ENCODE results near the gene ZSWIM4. TPM values are rescaled to one million over a fixed set of nuclear protein-coding genes. Genes with fewer than 3 reads are reported as not detected.

ZSWIM4 gene
- total and polyA plus RNA-seq, 2 experiments from 2014 or later, result 13.0 to 29.8 TPM

DNA sequence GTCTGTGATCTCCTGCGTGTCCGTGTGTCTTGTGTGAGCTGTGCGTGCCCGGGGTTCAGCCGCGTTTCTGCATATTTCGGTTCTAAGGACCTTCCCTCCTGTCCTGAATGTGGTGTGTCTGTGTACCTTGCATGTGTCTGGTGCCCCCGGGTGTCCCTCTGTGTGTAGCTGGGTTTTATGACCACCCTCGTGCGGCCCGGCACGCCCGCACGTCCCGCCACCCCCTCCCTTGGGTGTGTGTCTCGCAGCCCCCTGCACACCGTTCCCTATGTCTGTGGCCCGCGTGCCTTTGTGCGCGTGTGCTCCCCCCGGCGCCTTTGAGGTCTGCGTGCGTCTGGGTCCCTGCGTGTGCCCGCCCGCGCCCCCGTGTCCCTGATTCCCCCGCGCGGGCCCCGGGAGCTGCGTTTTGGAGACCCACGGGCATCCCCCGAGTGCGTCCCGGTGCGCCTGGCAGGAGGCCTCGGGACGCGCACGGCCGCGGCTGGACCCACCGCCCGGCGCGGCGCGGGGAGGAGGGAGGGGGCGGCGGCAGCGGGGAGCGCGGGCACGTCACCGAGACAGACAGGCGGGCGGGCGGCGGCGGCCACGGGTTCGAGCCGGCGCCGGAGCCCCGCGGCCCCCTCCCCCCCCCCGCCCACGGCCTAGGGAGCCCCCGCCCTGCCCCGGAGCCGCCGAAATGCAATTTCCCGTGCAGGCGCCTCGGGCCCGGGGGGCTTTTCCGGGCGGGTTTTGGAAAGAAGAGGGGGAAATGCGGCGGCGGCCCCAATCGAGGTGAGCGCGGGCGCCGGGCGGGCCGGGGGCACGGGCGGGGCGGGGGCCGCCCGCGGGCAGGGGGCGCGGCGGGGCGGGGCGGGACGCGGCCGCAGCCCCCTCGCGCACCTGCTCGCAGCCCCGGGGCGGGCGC lies 69.7 kb downstream of the ZSWIM4 start:
- peak in 1 of 2 donors; percentile 36 for DNase-seq (ENCODE audit: low read depth in 1 of 2, low spot score in 1 of 2)
- no peak overlapping the region for H3K27ac ChIP-seq
- H3K27me3 ChIP-seq, result peaks cover 28% of the 10 kb centered on the region
- TF ChIP-seq, protein P1, sequence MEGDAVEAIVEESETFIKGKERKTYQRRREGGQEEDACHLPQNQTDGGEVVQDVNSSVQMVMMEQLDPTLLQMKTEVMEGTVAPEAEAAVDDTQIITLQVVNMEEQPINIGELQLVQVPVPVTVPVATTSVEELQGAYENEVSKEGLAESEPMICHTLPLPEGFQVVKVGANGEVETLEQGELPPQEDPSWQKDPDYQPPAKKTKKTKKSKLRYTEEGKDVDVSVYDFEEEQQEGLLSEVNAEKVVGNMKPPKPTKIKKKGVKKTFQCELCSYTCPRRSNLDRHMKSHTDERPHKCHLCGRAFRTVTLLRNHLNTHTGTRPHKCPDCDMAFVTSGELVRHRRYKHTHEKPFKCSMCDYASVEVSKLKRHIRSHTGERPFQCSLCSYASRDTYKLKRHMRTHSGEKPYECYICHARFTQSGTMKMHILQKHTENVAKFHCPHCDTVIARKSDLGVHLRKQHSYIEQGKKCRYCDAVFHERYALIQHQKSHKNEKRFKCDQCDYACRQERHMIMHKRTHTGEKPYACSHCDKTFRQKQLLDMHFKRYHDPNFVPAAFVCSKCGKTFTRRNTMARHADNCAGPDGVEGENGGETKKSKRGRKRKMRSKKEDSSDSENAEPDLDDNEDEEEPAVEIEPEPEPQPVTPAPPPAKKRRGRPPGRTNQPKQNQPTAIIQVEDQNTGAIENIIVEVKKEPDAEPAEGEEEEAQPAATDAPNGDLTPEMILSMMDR (IDR thresholded peaks at IDR 0.05; ENCODE audit: low read depth, low read length), result no peak
- no peaks in the 10 kb centered on the region for H3K36me3 ChIP-seq
- peaks cover 4% of the 10 kb centered on the region for H3K4me1 ChIP-seq (ENCODE audit: low read depth)
- peak overlapping the region; percentile 96 for H3K4me3 ChIP-seq
- H3K9me3 ChIP-seq (ENCODE audit: low read depth), result no peaks in the 10 kb centered on the region

DNA sequence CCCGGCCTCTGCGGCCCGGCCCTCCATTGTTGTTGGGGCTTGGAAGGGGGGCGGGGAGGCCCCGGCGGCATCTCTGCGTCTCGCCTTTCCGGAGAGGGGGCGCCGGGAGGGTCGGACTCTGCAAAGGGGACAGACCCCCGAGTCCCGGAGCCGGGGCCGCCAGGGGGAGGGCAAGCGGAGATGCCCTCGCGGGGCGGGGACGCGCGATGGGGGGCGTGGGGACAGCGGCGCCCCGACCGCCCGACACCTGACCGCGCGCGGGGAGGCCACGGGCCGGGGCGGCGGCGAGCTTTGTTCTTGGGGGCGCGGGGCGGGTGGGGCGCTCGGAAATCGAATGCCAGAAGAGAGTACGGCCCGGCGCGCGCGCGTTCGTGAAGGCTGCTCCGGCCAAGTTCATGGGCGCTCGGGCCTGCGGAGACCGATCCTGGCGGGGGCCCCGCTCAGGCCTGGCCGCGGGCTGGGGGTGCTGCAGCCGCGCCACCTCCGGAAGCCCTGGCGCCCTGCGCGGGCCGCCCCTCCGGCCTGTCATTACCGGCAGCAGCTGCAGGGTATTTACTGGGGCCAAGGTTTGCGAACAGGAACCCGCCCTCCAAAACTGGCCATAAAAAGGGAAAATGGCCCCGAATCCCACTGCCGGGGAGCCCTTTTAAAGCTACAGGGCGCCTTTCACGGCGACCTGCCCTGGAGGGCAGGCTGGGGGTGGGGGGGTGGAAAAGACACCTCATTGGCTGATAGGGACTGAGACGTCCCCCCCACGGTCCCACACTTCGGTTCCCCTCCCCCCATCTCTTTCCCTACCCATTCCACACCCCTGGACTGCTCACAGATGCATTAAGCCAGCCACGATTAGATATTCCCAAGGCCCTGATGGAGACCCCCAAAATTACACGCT lies 70.6 kb downstream of the ZSWIM4 start:
- TF ChIP-seq, protein P1 (IDR thresholded peaks at IDR 0.05; ENCODE audit: low read depth, low read length), result no peak
- DNase-seq (ENCODE audit: low read depth in 1 of 2, low spot score in 1 of 2), result peak; percentile 10 to 39
- H3K4me1 ChIP-seq (ENCODE audit: low read depth), result peaks cover 4% of the 10 kb centered on the region
- no peak overlapping the region for H3K27ac ChIP-seq
- H3K9me3 ChIP-seq (ENCODE audit: low read depth), result no peaks in the 10 kb centered on the region
- H3K4me3 ChIP-seq, result peak overlapping the region; percentile 96
- no peaks in the 10 kb centered on the region for H3K36me3 ChIP-seq
- peaks cover 28% of the 10 kb centered on the region for H3K27me3 ChIP-seq

DNA sequence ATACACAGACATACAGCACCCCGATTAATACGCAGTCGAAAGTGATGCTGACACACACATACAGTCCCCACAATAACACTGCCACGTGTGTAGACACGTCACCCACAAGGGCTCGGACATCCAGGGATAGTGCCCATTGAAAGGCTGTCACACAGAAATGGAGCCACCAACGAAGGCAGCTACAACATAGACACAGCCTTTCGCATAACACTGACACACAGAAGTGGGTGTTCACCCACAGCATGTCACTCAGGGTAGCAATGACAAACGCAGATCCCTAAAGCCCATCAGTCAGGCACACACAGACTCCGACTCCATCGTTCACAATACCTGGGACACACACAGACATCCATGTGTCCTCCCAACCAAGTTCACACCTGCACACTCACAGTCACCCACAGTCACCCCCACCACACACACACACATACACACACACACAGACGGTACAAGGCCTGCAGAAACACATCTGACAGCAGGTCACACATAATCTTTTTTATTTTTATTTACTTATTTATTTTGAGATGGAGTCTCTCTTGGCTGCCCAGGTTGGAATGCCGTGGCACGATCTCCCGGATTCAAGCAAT lies 71.3 kb downstream of the ZSWIM4 start:
- TF ChIP-seq, protein P1 (IDR thresholded peaks at IDR 0.05; ENCODE audit: low read depth, low read length), result no peak
- Histone ChIP-seq H3K36me3 (no peaks in the 10 kb centered on the region), H3K27me3 (peaks cover 28% of the 10 kb centered on the region)

DNA sequence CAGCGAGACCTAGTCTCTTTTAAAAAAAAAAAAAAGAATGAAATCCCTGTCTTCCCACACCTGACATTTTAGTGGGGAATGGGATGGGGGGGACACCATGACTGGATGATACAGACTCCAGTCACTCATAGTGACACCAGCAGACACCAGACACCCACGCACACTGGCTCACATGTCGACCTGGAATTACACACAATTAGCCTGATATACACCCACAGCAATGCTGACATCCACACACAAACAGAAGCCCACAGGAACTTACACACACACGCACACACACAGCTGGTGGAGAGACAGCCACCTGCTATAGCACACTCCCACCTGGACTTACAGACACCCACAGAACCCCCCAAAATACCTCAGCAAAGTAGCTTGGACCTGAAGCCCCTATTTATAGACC lies 73.4 kb downstream of the ZSWIM4 start:
- no peak overlapping the region for H3K27ac ChIP-seq
- H3K4me1 ChIP-seq (ENCODE audit: low read depth), result no peaks in the 10 kb centered on the region
- H3K4me3 ChIP-seq, result no peak overlapping the region
- DNase-seq (ENCODE audit: low read depth in 1 of 2, low spot score in 1 of 2), result no peak
- peaks cover 28% of the 10 kb centered on the region for H3K27me3 ChIP-seq
- H3K9me3 ChIP-seq (ENCODE audit: low read depth), result no peaks in the 10 kb centered on the region
- TF ChIP-seq, protein P1 (IDR thresholded peaks at IDR 0.05; ENCODE audit: low read depth, low read length), result no peak
- H3K36me3 ChIP-seq, result no peaks in the 10 kb centered on the region

More for the DNA sequence above, 71.3 kb downstream of the ZSWIM4 start:
- H3K9me3 ChIP-seq (ENCODE audit: low read depth), result no peaks in the 10 kb centered on the region
- H3K4me3 ChIP-seq, result peak overlapping the region; percentile 96
- H3K4me1 ChIP-seq (ENCODE audit: low read depth), result peaks cover 4% of the 10 kb centered on the region
- DNase-seq (ENCODE audit: low read depth in 1 of 2, low spot score in 1 of 2), result no peak
- H3K27ac ChIP-seq, result no peak overlapping the region

DNA sequence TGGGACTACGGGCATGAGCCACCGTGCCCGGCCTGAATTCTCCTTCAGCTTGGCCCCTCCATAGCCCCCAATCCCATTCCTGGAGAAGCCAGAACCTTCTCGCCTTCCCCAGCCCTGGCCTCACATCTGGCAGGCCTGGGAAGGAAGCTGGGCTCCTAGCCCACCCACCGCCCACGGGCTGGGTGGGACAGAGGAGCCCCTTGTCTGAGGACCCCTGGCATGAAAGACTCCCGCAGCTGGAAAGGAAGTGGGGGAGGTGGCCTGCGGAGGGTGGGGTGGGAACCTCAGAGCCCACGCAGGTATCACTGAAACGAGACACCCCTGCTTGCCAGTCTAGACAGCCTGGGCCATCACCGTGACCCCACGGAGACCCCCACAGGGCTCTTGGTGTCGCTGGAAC lies 74.0 kb downstream of the ZSWIM4 start:
- Histone ChIP-seq H3K4me3 (no peak overlapping the region), H3K27me3 (peaks cover 28% of the 10 kb centered on the region), H3K36me3 (no peaks in the 10 kb centered on the region), H3K27ac (no peak overlapping the region), H3K9me3 (ENCODE audit: low read depth) (no peaks in the 10 kb centered on the region), H3K4me1 (ENCODE audit: low read depth) (no peaks in the 10 kb centered on the region)
- DNase-seq (ENCODE audit: low read depth in 1 of 2, low spot score in 1 of 2), result no peak
- TF ChIP-seq, protein P1 (IDR thresholded peaks at IDR 0.05; ENCODE audit: low read depth, low read length), result no peak
